ENCODE measurements around the gene CLIP2. TPM values are rescaled to one million over a fixed set of nuclear protein-coding genes. Genes with fewer than 3 reads are reported as not detected.

Gene CLIP2
- total RNA-seq, 1 experiment from 2014 or later = 14.2 TPM

DNA sequence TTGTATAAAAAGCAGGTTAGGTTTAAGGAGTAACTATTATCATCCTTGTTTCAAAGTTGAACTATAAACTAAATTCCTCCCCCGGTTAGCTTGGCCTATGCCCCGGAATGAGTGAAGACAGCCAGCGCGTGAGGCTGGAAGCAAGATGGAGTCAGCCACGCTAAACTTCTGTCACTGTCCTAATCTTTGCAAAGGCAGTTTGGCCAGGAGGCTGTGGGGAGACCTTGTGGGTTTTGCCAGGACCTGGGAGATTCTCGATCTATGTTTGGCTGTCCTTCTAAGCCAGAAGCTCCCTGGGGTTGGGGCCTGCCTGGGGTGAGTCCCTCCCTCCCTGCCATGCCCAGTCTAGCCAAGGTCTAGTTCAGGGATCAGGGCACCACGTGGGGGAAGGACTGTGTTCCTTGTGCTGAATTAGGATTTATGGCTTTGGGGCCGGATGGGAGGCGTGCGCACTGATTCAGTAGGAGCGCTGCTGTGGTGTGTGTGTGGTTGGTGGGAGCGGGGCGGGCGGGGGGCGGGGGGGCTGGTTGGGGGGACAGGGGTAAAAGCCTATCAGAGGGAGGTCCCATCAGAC is 163.6 kb downstream of the CLIP2 start:
- Mint-ChIP-seq H3K36me3 (ENCODE audit: insufficient read depth, unreplicated experiment) (peaks cover 2% of the 10 kb centered on the region), H3K27ac (ENCODE audit: low read depth, unreplicated experiment) (peak overlapping the region; percentile 88), H3K27me3 (ENCODE audit: insufficient read depth, unreplicated experiment) (no peaks in the 10 kb centered on the region), H3K4me1 (ENCODE audit: insufficient read depth, unreplicated experiment) (peaks cover 24% of the 10 kb centered on the region), H3K4me3 (ENCODE audit: unreplicated experiment) (peak overlapping the region; percentile 71), H3K9me3 (ENCODE audit: unreplicated experiment) (no peaks in the 10 kb centered on the region)
- peak; percentile 57 for DNase-seq (ENCODE audit: unreplicated experiment)
- BruUV-seq (replicated peaks) = TSS peak; percentile 46
- CTCF ChIA-PET = interaction anchor here (0.8 to 1.7 kb wide), 2 partner anchors 24 to 92 kb away, joined by 3 to 4 read pairs; no protein-coding TSS in a partner anchor
- intact Hi-C loops (cut with micrococcal nuclease) = loop anchor here (1.0 to 10.0 kb wide), 3 partner anchors 27 to 206 kb away; no protein-coding TSS in a partner anchor
- TF ChIP-seq, protein P1, sequence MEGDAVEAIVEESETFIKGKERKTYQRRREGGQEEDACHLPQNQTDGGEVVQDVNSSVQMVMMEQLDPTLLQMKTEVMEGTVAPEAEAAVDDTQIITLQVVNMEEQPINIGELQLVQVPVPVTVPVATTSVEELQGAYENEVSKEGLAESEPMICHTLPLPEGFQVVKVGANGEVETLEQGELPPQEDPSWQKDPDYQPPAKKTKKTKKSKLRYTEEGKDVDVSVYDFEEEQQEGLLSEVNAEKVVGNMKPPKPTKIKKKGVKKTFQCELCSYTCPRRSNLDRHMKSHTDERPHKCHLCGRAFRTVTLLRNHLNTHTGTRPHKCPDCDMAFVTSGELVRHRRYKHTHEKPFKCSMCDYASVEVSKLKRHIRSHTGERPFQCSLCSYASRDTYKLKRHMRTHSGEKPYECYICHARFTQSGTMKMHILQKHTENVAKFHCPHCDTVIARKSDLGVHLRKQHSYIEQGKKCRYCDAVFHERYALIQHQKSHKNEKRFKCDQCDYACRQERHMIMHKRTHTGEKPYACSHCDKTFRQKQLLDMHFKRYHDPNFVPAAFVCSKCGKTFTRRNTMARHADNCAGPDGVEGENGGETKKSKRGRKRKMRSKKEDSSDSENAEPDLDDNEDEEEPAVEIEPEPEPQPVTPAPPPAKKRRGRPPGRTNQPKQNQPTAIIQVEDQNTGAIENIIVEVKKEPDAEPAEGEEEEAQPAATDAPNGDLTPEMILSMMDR (IDR thresholded peaks at IDR 0.05; ENCODE audit: unreplicated experiment) = no peak
- POLR2A ChIA-PET = interaction anchor here (0.6 to 6.6 kb wide), 6 partner anchors 12 to 208 kb away, joined by 3 to 101 read pairs (median 4); no protein-coding TSS in a partner anchor

DNA sequence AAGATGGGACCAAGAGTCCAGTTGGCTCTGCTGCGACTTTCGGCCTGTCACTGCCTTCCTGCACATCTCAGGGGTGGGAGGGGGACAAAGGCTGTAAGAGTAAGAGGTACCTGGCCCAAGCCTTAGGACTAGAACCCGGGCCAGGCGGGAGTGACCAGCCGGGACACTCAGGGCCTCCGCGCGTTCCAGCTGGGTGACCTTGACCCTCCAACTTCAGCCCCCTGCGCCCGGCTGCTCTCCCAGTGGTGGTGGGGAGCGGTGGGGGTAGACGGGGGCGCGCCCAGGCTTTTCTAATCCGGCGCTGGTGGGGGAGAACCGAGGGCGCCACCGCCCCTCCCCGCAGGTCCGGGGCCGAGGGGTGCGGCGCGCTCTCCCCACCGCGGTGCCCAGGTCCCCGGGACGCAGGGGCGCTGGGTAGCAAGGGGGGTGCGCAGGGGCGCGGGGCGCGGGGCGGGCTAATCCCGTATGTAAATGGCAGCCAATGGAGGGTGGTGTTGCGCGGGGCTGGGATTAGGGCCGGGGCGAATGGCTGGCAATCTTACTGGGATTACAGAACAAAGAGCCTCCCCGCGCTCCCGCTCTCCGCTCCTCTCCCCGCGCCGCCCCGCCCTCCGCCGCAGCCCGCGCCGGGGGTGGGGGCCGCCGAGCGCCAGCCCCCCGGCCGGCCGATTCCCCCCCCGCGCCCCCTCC is 164.3 kb downstream of the CLIP2 start, which contains the start of gene GTF2IRD1:
Gene GTF2IRD1 (plus strand): TSS at position 585 of the 690 bp plus-strand sequence. CDS start 54,175 bp downstream, outside the sequence.
- ChIA-PET CTCF (interaction anchor here (1.7 kb wide), 1 partner anchor 91 kb away, joined by 4 read pairs; no protein-coding TSS in a partner anchor), POLR2A (interaction anchor here (0.5 to 6.6 kb wide), 4 partner anchors 27 to 207 kb away, joined by 3 to 101 read pairs (median 5); no protein-coding TSS in a partner anchor)
- H3K27me3 Mint-ChIP-seq (ENCODE audit: insufficient read depth, unreplicated experiment) = no peaks in the 10 kb centered on the region
- intact Hi-C loops (cut with micrococcal nuclease) = loop anchor here (2.0 to 10.0 kb wide), 2 partner anchors 91 to 205 kb away; no protein-coding TSS in a partner anchor
- H3K36me3 Mint-ChIP-seq (ENCODE audit: insufficient read depth, unreplicated experiment) = peaks cover 8% of the 10 kb centered on the region
- BruUV-seq (replicated peaks) = no TSS peak
- H3K4me3 Mint-ChIP-seq (ENCODE audit: unreplicated experiment) = peak within 1 kb of the TSS; percentile 71
- TF ChIP-seq, protein P1 (IDR thresholded peaks at IDR 0.05; ENCODE audit: unreplicated experiment) = no peak
- H3K9me3 Mint-ChIP-seq (ENCODE audit: unreplicated experiment) = no peaks in the 10 kb centered on the region
- H3K27ac Mint-ChIP-seq (ENCODE audit: low read depth, unreplicated experiment) = peak within 1 kb of the TSS; percentile 88
- H3K4me1 Mint-ChIP-seq (ENCODE audit: insufficient read depth, unreplicated experiment) = peaks cover 29% of the 10 kb centered on the region
- peak; percentile 76 for DNase-seq (ENCODE audit: unreplicated experiment)

DNA sequence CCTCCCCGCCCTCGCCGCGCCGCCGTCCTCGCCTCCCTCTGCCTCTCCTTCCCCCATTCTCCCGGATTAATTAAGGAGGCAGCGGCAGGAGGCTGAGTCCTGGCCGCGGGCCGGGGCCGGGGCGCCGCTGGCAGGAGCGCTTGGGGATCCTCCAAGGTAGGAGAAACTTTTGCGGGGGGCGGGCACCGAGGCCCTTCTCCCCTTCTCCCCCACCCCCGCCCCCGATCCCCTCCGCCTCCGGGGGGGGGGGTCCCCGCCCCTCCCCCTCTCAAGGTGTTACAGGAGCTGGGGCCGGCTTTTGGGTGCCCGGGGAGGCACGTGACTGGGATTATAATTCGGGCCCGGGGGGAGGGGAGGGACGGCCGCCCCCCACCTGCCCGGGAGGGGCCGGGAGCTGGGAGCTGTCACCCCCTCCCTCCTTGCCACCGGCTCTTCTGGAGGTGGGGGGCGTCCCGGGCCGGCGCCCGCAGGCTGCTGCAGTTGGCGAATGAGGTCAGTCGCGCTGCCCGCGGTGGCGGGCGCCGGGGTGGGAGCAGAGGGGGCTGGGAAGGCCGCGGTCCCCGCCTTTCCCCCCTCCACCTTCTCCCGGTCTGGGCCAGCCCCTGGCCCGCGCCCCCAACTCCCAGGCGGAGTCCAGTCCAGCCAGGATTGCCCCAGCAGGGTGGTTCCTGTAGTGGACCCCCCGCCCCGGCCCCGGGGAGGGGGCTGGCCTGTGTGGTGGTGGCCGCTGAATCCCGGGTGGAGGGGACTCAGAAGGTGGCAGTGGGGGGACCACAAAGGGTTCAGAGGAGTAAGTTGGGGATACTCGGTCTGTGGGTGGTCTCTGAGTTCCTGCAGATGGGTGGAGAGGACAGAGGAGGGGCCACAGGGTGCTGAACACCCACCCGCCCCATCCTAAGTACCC is 165.1 kb downstream of the CLIP2 start:
- Mint-ChIP-seq H3K27me3 (ENCODE audit: insufficient read depth, unreplicated experiment) (no peaks in the 10 kb centered on the region), H3K4me3 (ENCODE audit: unreplicated experiment) (peak overlapping the region; percentile 71), H3K4me1 (ENCODE audit: insufficient read depth, unreplicated experiment) (peaks cover 29% of the 10 kb centered on the region), H3K36me3 (ENCODE audit: insufficient read depth, unreplicated experiment) (peaks cover 9% of the 10 kb centered on the region), H3K9me3 (ENCODE audit: unreplicated experiment) (no peaks in the 10 kb centered on the region), H3K27ac (ENCODE audit: low read depth, unreplicated experiment) (peak overlapping the region; percentile 58)
- CTCF ChIA-PET = no interaction called here
- POLR2A ChIA-PET = interaction anchor here (6.6 kb wide), 1 partner anchor 26 kb away, joined by 101 read pairs; no protein-coding TSS in a partner anchor
- TF ChIP-seq, protein P1 (IDR thresholded peaks at IDR 0.05; ENCODE audit: unreplicated experiment) = no peak
- intact Hi-C loops (cut with micrococcal nuclease) = loop anchor here (10.0 kb wide), 1 partner anchor 91 kb away; no protein-coding TSS in a partner anchor
- DNase-seq (ENCODE audit: unreplicated experiment) = no peak
- no TSS peak for BruUV-seq (replicated peaks)

All from MCF 10A (cell line).